SK-N-SH (cell line): ENCODE measurements around the gene ZNF469. TPM values are rescaled to one million over a fixed set of nuclear protein-coding genes. Genes with fewer than 3 reads are reported as not detected.
A peak's percentile ranks its signal among the peaks of the same experiment; 100 is the strongest.
"Not testable (repeated sequence)": the region's sequence is repeated elsewhere in the genome, so short reads cannot be mapped to it uniquely, and the experiment has no call there.

Experiments used
- CTCF ChIA-PET: fragments of 300-600, 350-600 bp; formaldehyde crosslinking; extraction: SDS; loops from one replicate; lab custom pipeline; 2021; lab: Yijun Ruan, JAX
- POLR2A ChIA-PET: fragments of 350-600 bp; sonication (Branson Sonifier 250); formaldehyde crosslinking; extraction: SDS; loops from one replicate; lab custom pipeline; 2020; ENCODE audit warnings: antibody characterized with exemption, inconsistent platforms; lab: Yijun Ruan, JAX
- DNase-seq: peaks from one replicate; pipeline ENCODE4 v3.0.0; 2012
- H2AFZ ChIP-seq: fragments of 200-600 bp; sonication (generic); 2 replicates; pipeline ENCODE4 v1.8.1; 2016; ENCODE audit warnings: antibody characterized with exemption, mild to moderate bottlenecking, low read depth
- H3F3A ChIP-seq: fragments of 200-600 bp; sonication (generic); replicated peaks from 2 replicates; pipeline ENCODE3; 2016; ENCODE audit warnings: antibody characterized with exemption, mild to moderate bottlenecking; ENCODE audit not compliant: insufficient read depth
- H3K27ac ChIP-seq, 2 experiments: fragments of 200-500 bp in 1 of 2; fragments of 200-600 bp in 1 of 2; sonication (Bioruptor generic) in 1 of 2; sonication (generic), shearing (Covaris generic) in 1 of 2; 2 replicates each; pipeline versions ENCODE4 v1.5.1 to v1.6.1; 2014 to 2016; ENCODE audit warnings: low read depth in 2 of 2, inconsistent platforms in 1 of 2, low read length in 1 of 2, mild to moderate bottlenecking in 1 of 2, mixed read lengths in 1 of 2
- H3K27me3 ChIP-seq: fragments of 200-600 bp; sonication (generic), shearing (Covaris generic); 2 replicates; pipeline ENCODE4 v1.6.1; 2016; ENCODE audit warnings: mixed run types; ENCODE audit not compliant: insufficient read depth
- H3K36me3 ChIP-seq, 2 experiments: fragments of 200-500 bp in 1 of 2; fragments of 200-600 bp in 1 of 2; sonication (Bioruptor generic) in 1 of 2; sonication (generic) in 1 of 2; replicated peaks in 1 of 2; 2 replicates each; pipeline versions ENCODE3 to v1.5.1; 2014 to 2016; ENCODE audit warnings: low read length in 1 of 2, mild to moderate bottlenecking in 1 of 2; ENCODE audit not compliant: insufficient read depth in 2 of 2, control insufficient read depth in 1 of 2
- H3K4me1 ChIP-seq, 2 experiments: fragments of 200-500 bp in 1 of 2; fragments of 200-600 bp in 1 of 2; sonication (Bioruptor generic) in 1 of 2; sonication (generic), shearing (Covaris generic) in 1 of 2; 2 replicates each; pipeline versions ENCODE4 v1.5.1 to v1.6.1; 2014 to 2016; ENCODE audit warnings: low read depth in 1 of 2, low read length in 1 of 2, mixed run types in 1 of 2; ENCODE audit not compliant: insufficient read depth in 2 of 2, control insufficient read depth in 1 of 2
- H3K4me2 ChIP-seq: fragments of 200-600 bp; sonication (generic), shearing (Covaris generic); 2 replicates; pipeline ENCODE4 v1.6.1; 2017; ENCODE audit warnings: mixed run types
- H3K4me3 ChIP-seq, 2 experiments: fragments of 200-500 bp in 1 of 2; fragments of 200-600 bp in 1 of 2; sonication (Bioruptor generic) in 1 of 2; sonication (generic), shearing (Covaris generic) in 1 of 2; 2 replicates each; pipeline versions ENCODE4 v1.5.1 to v1.8.1; 2014 to 2016; ENCODE audit warnings: low read depth in 2 of 2, inconsistent platforms in 1 of 2, low read length in 1 of 2, mild to moderate bottlenecking in 1 of 2, mixed read lengths in 1 of 2, moderate library complexity in 1 of 2
- H3K79me2 ChIP-seq: fragments of 200-600 bp; sonication (generic); 2 replicates; pipeline ENCODE4 v1.8.1; 2017; ENCODE audit warnings: mild to moderate bottlenecking; ENCODE audit not compliant: insufficient read depth
- H3K9ac ChIP-seq: fragments of 200-600 bp; sonication (generic); 2 replicates; pipeline ENCODE4 v1.6.1; 2017; ENCODE audit warnings: mixed run types
- H3K9me2 ChIP-seq: fragments of 200-600 bp; sonication (generic); 2 replicates; pipeline ENCODE4 v1.6.1; 2017; ENCODE audit warnings: mixed run types
- H3K9me3 ChIP-seq: fragments of 200-600 bp; sonication (generic); 2 replicates; pipeline ENCODE4 v1.6.1; 2017; ENCODE audit warnings: mixed run types, mild to moderate bottlenecking, moderate library complexity
- H4K20me1 ChIP-seq: fragments of 200-600 bp; sonication (generic); 2 replicates; pipeline ENCODE4 v1.6.1; 2017; ENCODE audit warnings: mild to moderate bottlenecking, mixed run types; ENCODE audit not compliant: insufficient read depth
- CTCF ChIP-seq: fragments of 200-600 bp; sonication (generic); IDR thresholded peaks from 2 replicates; pipeline ENCODE4 v1.6.1; 2017; ENCODE audit warnings: antibody characterized with exemption, mild to moderate bottlenecking, moderate library complexity
- FOSL2 ChIP-seq: IDR thresholded peaks from 2 replicates; pipeline ENCODE4 v1.4.0; 2012; ENCODE audit warnings: low read depth, mild to moderate bottlenecking, moderate library complexity, borderline replicate concordance
- FOXM1 ChIP-seq: IDR thresholded peaks from 2 replicates; pipeline ENCODE4 v1.4.0; 2012; ENCODE audit warnings: low read depth, mild to moderate bottlenecking
- GATA2 ChIP-seq: sonication (generic); formaldehyde crosslinking; IDR thresholded peaks from 2 replicates; pipeline ENCODE4 v1.5.0; 2020; ENCODE audit warnings: mild to moderate bottlenecking, missing genetic modification reagents
- MAX ChIP-seq: IDR thresholded peaks from 2 replicates; pipeline ENCODE4 v1.4.0; 2012; ENCODE audit warnings: low read depth
- MEF2A ChIP-seq: IDR thresholded peaks from 2 replicates; pipeline ENCODE4 v1.4.0; 2012; ENCODE audit warnings: low read depth, borderline replicate concordance
- MXI1 ChIP-seq: IDR thresholded peaks from 2 replicates; pipeline ENCODE4 v1.6.1; 2012; ENCODE audit warnings: mild to moderate bottlenecking, low read depth, low read length, improper control_type of control experiment
- NRF1 ChIP-seq: IDR thresholded peaks from 2 replicates; pipeline ENCODE4 v1.6.1; 2012; ENCODE audit warnings: low read depth, mild to moderate bottlenecking, low read length
- POLR2AphosphoS5 ChIP-seq: IDR thresholded peaks from 2 replicates; pipeline ENCODE4 v1.6.1; 2012; ENCODE audit warnings: low read depth, low read length
- RAD21 ChIP-seq: IDR thresholded peaks from 2 replicates; pipeline ENCODE4 v1.6.1; 2012; ENCODE audit warnings: mild to moderate bottlenecking, low read length
- RXRA ChIP-seq: IDR thresholded peaks from 2 replicates; pipeline ENCODE4 v1.4.0; 2012; ENCODE audit warnings: low read depth, mild to moderate bottlenecking, borderline replicate concordance
- TAF1 ChIP-seq: IDR thresholded peaks from 2 replicates; pipeline ENCODE4 v1.6.1; 2012; ENCODE audit warnings: low read depth, mild to moderate bottlenecking, low read length, moderate library complexity, borderline replicate concordance
- TEAD4 ChIP-seq: IDR thresholded peaks from 2 replicates; pipeline ENCODE4 v1.4.0; 2012; ENCODE audit warnings: mild to moderate bottlenecking, borderline replicate concordance; ENCODE audit not compliant: insufficient read depth
- USF1 ChIP-seq: IDR thresholded peaks from 2 replicates; pipeline ENCODE4 v1.4.0; 2012; ENCODE audit warnings: low read depth, borderline replicate concordance
- USF2 ChIP-seq: fragments of 150-350 bp; IDR thresholded peaks from 2 replicates; pipeline ENCODE4 v1.6.1; 2017; ENCODE audit warnings: antibody characterized with exemption, low read length, low read depth, borderline replicate concordance
- WGBS: methylation state at CpG from one replicate; pipeline ENCODE4 v1.1.6; 2017; ENCODE audit warnings: low lambda C conversion rate; 5-methylcytosine and 5-hydroxymethylcytosine counted together
- polyA plus RNA-seq, 3 experiments: library from polyadenylated mRNA; depleted of rRNA; stranded (reverse); fragments of >200 nt; gene quantifications; 2 replicates each; pipeline ENCODE4 v1.2.3, GENCODE V29; 2012

The ZNF469 gene
- polyA plus RNA-seq, 1 of the 3 experiments (the other 2 are of a cell fraction), result 0.56 TPM

GRCh38 chr16:88358023-88358420, 24.7 kb upstream of the ZNF469 start:
- ChIA-PET POLR2A (no interaction called here), CTCF (no interaction called here)
- H3K79me2 ChIP-seq, result no peaks in the 10 kb centered on the region
- no peak overlapping the region for H2AFZ ChIP-seq
- no peak overlapping the region for H3K9ac ChIP-seq
- no peaks in the 10 kb centered on the region for H3K27me3 ChIP-seq
- no peaks in the 10 kb centered on the region for H3K9me3 ChIP-seq
- no peak for TF ChIP-seq POLR2AphosphoS5
- no peak for TF ChIP-seq MEF2A
- no peak for TF ChIP-seq USF1
- no peak for TF ChIP-seq USF2
- H3K4me2 ChIP-seq, result no peak overlapping the region
- no peak overlapping the region for H3K4me3 ChIP-seq
- no peaks in the 10 kb centered on the region for H3F3A ChIP-seq
- H3K4me1 ChIP-seq, result no peaks in the 10 kb centered on the region; a peak in 1 of 4 replicates
- DNase-seq, result peak; percentile 26
- no peak overlapping the region for H3K27ac ChIP-seq
- no peaks in the 10 kb centered on the region for H3K36me3 ChIP-seq
- H3K9me2 ChIP-seq, result no peaks in the 10 kb centered on the region
- 71% methylated on average over 9 of the region's 16 CpGs for WGBS
- H4K20me1 ChIP-seq, result no peaks in the 10 kb centered on the region

DNA sequence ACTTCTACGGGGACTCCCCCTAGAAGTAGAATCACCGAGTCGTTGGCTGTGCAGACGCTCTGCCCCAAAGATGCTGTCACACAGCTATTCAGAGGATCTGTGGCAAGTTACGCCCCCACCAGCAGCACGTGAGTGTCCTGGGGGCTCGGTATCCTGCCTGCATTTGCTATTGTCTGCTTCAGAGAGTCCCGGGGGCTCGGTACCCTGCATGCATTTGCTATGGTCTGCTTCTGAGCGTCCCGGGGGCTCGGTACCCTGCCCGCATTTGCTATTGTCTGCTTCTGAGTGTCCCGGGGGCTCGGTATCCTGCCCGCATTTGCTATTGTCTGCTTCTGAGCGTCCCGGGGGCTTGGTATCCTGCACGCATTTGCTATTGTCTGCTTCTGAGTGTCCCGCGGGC, 23.8 kb upstream of the ZNF469 start:
- peak; percentile 22 for DNase-seq
- Histone ChIP-seq H3K9ac (no peak overlapping the region), H3K4me3 (no peak overlapping the region), H2AFZ (no peak overlapping the region), H3K79me2 (no peaks in the 10 kb centered on the region), H3K9me3 (no peaks in the 10 kb centered on the region), H4K20me1 (no peaks in the 10 kb centered on the region), H3K4me2 (no peak overlapping the region), H3K27ac (no peak overlapping the region), H3K9me2 (no peaks in the 10 kb centered on the region), H3K4me1 (no peaks in the 10 kb centered on the region; a peak in 1 of 4 replicates), H3F3A (no peaks in the 10 kb centered on the region), H3K36me3 (no peaks in the 10 kb centered on the region), H3K27me3 (no peaks in the 10 kb centered on the region)
- TF ChIP-seq MAX (no peak), NRF1 (no peak), FOSL2 (no peak), POLR2AphosphoS5 (no peak), RXRA (no peak), FOXM1 (no peak), GATA2 (CRISPR knock-in tag) (no peak), TAF1 (no peak), CTCF (no peak), MXI1 (no peak), RAD21 (no peak), TEAD4 (no peak)
- ChIA-PET POLR2A (no interaction called here), CTCF (no interaction called here)
- WGBS, result 81% methylated on average over 17 of the region's 21 CpGs

DNA sequence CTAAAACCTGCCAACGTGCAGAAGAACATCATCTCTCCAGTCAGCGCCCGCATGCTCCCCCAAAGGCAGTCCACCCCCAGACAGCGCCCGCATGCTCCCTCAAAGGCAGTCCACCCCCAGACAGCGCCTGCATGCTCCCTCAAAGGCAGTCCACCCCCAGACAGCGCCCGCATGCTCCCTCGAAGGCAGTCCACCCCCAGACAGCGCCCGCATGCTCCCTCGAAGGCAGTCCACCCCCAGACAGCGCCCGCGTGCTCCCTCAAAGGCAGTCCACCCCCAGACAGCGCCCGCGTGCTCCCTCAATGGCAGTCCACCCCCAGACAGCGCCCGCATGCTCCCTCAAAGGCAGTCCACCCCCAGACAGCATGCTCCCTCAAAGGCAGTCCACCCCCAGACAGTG, 22.4 kb upstream of the ZNF469 start:
- H3K9me2 ChIP-seq, H3K9me3 ChIP-seq, DNase-seq, POLR2A ChIA-PET, H3K79me2 ChIP-seq, H3K4me3 ChIP-seq, CTCF ChIA-PET, H3K4me2 ChIP-seq, H3K27me3 ChIP-seq, H2AFZ ChIP-seq, H3K27ac ChIP-seq, H4K20me1 ChIP-seq, H3K36me3 ChIP-seq, H3K4me1 ChIP-seq, H3F3A ChIP-seq, H3K9ac ChIP-seq: not testable (repeated sequence)
- 85% methylated on average over 20 of the region's 20 CpGs for WGBS
